ELF-1 (cell line): ENCODE data around the gene PTPN2.

Experiments used
- DNase-seq: peaks from one replicate; pipeline ENCODE4 v3.0.0-alpha.2; 2016; ENCODE audit warnings: low read depth, low spot score

The PTPN2 gene

GRCh38 chr18:12825230-12825629, 58.8 kb downstream of the PTPN2 start:
- no peak for DNase-seq

DNA sequence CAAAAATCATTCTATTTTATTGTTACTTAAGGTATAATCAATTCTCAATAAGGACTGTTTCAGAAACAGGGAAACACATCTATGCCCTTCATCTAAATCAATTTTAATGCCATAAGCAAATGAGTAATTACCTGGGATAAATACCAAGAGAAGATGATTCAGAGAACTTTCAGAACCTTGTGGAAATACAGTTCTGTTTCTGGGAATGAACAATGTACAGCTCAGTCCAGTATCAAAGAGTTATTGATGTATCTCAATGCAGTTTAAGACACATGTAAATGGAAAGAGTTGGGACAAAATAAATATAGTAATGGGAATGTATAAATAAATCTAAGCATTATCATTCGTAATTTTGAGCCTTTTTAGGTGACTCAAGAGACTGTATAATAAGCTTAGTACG, 60.1 kb downstream of the PTPN2 start:
- no peak for DNase-seq

GRCh38 chr18:12821408-12821807, 62.6 kb downstream of the PTPN2 start:
- DNase-seq, result peak; percentile 57

- DNase-seq, result no peak
These were observed 63.5 kb downstream of the PTPN2 start for GRCh38 chr18:12820506-12820905.

- DNase-seq, result no peak
These were observed 64.2 kb downstream of the PTPN2 start for GRCh38 chr18:12819841-12820240.

- no peak for DNase-seq
These were observed 64.7 kb downstream of the PTPN2 start for GRCh38 chr18:12819322-12819721.

GRCh38 chr18:12818243-12818642, 65.8 kb downstream of the PTPN2 start:
- DNase-seq, result no peak

DNA sequence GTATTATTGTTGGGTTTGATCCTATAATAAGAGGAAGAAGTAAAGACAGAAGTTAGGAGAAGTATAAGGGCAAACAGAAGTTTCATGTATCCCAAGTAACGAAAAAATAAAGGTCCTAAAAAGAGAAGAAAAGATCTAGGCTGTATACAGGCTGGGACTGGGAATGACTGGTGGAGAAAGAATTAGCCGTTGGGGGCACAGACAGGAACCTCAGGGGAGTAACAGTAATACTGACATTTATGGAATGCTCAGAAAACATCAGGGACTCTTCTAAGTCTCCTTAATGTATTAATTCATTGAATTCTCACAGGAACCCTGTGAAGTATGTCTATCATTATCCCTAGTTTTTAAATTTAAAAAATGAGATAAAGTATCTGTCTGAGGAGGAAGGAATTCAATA, 67.6 kb downstream of the PTPN2 start:
- DNase-seq, result no peak

- DNase-seq, result no peak
These were observed 72.7 kb downstream of the PTPN2 start for GRCh38 chr18:12811191-12811950.

GRCh38 chr18:12803069-12803936, 80.7 kb downstream of the PTPN2 start:
- DNase-seq, result no peak

- DNase-seq, result no peak
These were observed 81.5 kb downstream of the PTPN2 start for GRCh38 chr18:12802538-12802937.

GRCh38 chr18:12796448-12796847, 87.6 kb downstream of the PTPN2 start:
- no peak for DNase-seq

- DNase-seq, result no peak
These were observed 92.4 kb downstream of the PTPN2 start for GRCh38 chr18:12791610-12792009.

DNA sequence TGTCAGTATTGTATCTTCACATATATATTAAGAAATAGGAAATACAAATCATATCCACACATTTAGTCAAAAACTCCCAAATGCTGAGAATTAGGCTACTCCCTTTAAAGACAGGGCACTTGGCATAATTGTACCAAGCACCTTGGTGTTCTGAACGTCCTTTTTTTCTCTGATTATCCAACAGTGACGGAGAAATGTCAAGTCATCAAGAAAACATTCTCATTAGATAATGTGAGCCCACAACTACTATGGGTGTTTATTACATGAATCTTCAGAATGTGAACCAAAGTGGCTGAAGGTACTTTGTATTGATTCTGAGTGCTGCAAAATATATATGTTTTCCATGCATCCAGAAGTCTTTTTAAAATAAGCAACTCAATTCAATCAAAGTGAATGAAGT, 97.4 kb downstream of the PTPN2 start:
- no peak for DNase-seq

DNA sequence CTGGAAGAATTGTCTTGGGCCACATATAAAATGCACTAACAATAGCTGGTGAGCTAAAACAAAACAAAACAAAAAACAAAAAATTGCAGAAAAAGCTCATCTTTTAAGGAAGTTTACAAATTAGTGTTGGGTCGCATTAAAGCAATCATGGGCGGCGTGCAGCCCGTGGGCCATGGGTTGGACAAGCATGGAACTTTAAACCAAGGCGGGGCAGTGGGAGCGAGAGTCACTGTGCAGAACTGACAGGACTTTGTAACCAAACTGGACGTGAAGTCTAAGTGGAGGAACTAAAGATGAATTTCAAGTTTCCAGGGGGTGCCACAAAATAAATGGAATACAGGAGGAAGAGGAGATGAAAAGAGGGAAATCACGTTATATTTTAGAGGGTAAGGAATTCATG, 100.5 kb downstream of the PTPN2 start:
- DNase-seq, result no peak

GRCh38 chr18:12782521-12782920, 101.5 kb downstream of the PTPN2 start:
- no peak for DNase-seq

DNA sequence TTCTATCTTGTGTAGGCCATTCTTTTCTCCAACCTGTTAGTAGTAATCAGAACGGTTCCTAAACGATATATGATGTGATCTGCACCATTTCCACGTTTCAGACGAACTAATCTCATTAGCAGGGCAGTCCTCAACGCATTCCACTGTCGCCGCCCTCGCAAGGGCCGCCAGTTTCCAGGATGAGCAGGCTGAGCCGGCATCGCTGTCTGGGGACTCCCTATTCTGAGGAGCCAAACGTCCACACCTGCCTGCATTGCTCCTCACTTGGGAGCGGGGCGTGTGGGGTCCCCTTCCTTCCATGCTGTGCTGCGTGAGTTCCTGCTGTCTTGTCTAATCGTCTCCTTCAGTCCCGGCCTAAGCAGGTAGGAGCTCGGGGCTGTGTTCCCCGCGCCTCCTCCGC, 104.6 kb downstream of the PTPN2 start:
- DNase-seq, result no peak

- peak; percentile 25 for DNase-seq
These were observed 105.0 kb downstream of the PTPN2 start for GRCh38 chr18:12779043-12779442.

- peak; percentile 34 for DNase-seq
These were observed 106.5 kb downstream of the PTPN2 start for GRCh38 chr18:12777500-12777944.

DNA sequence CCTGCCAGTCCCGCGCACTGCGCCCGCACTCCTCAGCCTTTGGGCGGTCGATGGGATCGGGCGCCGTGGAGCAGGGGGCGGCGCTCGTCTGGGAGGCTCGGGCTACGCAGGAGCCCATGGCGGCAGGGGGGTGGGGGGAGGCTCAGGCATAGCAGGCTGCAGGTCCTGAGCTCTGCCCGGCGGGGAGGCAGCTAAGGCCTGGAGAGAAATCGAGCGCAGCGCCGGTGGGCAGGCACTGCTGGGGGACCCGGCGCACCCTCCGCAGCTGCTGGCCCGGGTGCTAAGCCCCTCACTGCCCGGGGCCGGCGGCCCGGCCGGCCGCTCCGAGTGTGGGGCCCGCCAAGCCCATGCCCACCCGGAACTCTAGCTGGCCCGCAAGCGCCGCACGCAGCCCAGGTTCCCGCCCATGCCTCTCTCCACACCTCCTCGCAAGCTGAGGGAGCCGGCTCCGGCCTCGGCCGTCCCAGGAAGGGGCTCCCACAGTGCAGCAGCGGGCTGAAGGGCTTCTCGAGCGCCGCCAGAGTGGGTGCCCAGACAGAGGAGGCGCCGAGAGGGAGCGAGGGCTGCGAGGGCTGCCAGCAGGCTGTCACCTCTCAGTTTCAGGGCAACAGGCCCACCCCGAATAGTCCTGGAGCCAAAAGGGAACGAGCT, 107.1 kb downstream of the PTPN2 start:
- peak; percentile 69 for DNase-seq

DNA sequence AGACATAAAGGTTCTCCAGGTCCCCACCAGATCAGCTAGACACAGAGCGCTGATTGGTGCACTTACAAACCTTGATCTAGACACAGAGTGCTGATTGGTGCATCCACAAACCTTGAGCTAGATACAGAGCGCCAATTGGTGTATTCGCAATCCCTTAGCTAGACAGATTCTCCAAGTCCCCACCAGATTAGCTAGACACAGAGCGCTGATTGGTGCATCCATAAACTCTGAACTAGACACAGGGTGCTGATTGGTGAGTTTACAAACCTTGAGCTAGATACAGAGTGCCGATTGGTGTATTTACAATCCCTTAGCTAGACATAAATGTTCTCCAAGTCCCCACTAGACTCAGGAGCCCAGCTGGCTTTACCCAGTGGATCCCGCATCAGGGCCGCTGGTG, 107.6 kb downstream of the PTPN2 start:
- DNase-seq, result peak; percentile 50

- no peak for DNase-seq
These were observed 109.1 kb downstream of the PTPN2 start for GRCh38 chr18:12774982-12775381.
